Mucosa of rectum (tissue), 2 donors: ENCODE measurements around the gene MOGAT3.

Experiments
- H3K27ac ChIP-seq, 2 donors: one replicate each; pipeline ENCODE4 v1.7.0; 2013; ENCODE audit warnings: inconsistent platforms in 2 of 2, low read depth in 2 of 2, low read length in 2 of 2
- H3K27me3 ChIP-seq, 2 donors: one replicate each; pipeline ENCODE4 v1.7.0; 2013; ENCODE audit warnings: low read length in 2 of 2; ENCODE audit not compliant: control insufficient read depth in 2 of 2, insufficient read depth in 2 of 2
- H3K36me3 ChIP-seq, 2 donors: one replicate each; pipeline ENCODE4 v1.7.0; 2013; ENCODE audit warnings: low read length in 2 of 2; ENCODE audit not compliant: control insufficient read depth in 2 of 2, insufficient read depth in 2 of 2
- H3K4me1 ChIP-seq, 2 donors: one replicate each; pipeline ENCODE4 v1.7.0; 2013; ENCODE audit warnings: low read length in 2 of 2, mild to moderate bottlenecking in 1 of 2; ENCODE audit not compliant: control insufficient read depth in 2 of 2, insufficient read depth in 2 of 2
- H3K4me3 ChIP-seq, 2 donors: one replicate each; pipeline ENCODE4 v1.7.0; 2013; ENCODE audit warnings: low read length in 2 of 2
- H3K9ac ChIP-seq, 2 donors: one replicate each; pipeline ENCODE4 v1.7.0; 2013; ENCODE audit warnings: low read length in 2 of 2, low read depth in 1 of 2, mild to moderate bottlenecking in 1 of 2
- H3K9me3 ChIP-seq, 2 donors: one replicate each; pipeline ENCODE4 v1.7.0; 2013; ENCODE audit warnings: low read length in 2 of 2; ENCODE audit not compliant: control insufficient read depth in 2 of 2
- donor health status: healthy.
- donor health status: Normal muscosa, but diverticular disease.

MOGAT3 gene

GRCh38 chr7:101167645-101168411 lies 33.0 kb downstream of the MOGAT3 start:
- H3K36me3 ChIP-seq = no peaks in the 10 kb centered on the region
- peaks cover 22 to 27% of the 10 kb centered on the region in 2 donors for H3K4me1 ChIP-seq
- H3K9me3 ChIP-seq = no peaks in the 10 kb centered on the region
- H3K4me3 ChIP-seq = no peak overlapping the region
- no peak overlapping the region for H3K27ac ChIP-seq
- H3K9ac ChIP-seq = no peak overlapping the region
- H3K27me3 ChIP-seq = peaks cover 70 to 73% of the 10 kb centered on the region in 2 donors

- H3K27ac ChIP-seq = no peak overlapping the region
- H3K9ac ChIP-seq = no peak overlapping the region
- H3K4me1 ChIP-seq = peaks cover 15 to 21% of the 10 kb centered on the region in 2 donors
- peaks cover 62 to 69% of the 10 kb centered on the region in 2 donors for H3K27me3 ChIP-seq
- no peak overlapping the region for H3K4me3 ChIP-seq
- H3K9me3 ChIP-seq = no peaks in the 10 kb centered on the region
- no peaks in the 10 kb centered on the region for H3K36me3 ChIP-seq
Observed at GRCh38 chr7:101166909-101167644, 33.8 kb downstream of the MOGAT3 start.

- Histone ChIP-seq H3K27me3 (peaks cover 57 to 66% of the 10 kb centered on the region in 2 donors), H3K9me3 (no peaks in the 10 kb centered on the region), H3K4me3 (no peak overlapping the region), H3K36me3 (no peaks in the 10 kb centered on the region), H3K27ac (no peak overlapping the region), H3K4me1 (peaks cover 15 to 19% of the 10 kb centered on the region in 2 donors), H3K9ac (no peak overlapping the region)
Observed at GRCh38 chr7:101166648-101166908, 34.3 kb downstream of the MOGAT3 start.

GRCh38 chr7:101165958-101166647 lies 34.7 kb downstream of the MOGAT3 start:
- Histone ChIP-seq H3K4me3 (peak overlapping the region in 1 of 2 donors; percentile 37), H3K27me3 (peaks cover 52 to 61% of the 10 kb centered on the region in 2 donors), H3K9me3 (no peaks in the 10 kb centered on the region), H3K9ac (no peak overlapping the region), H3K36me3 (no peaks in the 10 kb centered on the region), H3K4me1 (peaks cover 15 to 19% of the 10 kb centered on the region in 2 donors), H3K27ac (no peak overlapping the region)

- H3K4me1 ChIP-seq = peaks cover 15 to 19% of the 10 kb centered on the region in 2 donors
- no peak within 1 kb of the TSS for H3K27ac ChIP-seq
Observed at GRCh38 chr7:101165075-101165957, 35.5 kb downstream of the MOGAT3 start, which contains the start of gene VGF. Gene VGF, minus strand, starts transcription at chr7:101165569. Its CDS starts 726 bp downstream, at chr7:101164843.

GRCh38 chr7:101164071-101164840 lies 36.6 kb downstream of the MOGAT3 start:
- no peak overlapping the region for H3K27ac ChIP-seq
- H3K4me3 ChIP-seq = no peak overlapping the region
- peaks cover 38 to 44% of the 10 kb centered on the region in 2 donors for H3K27me3 ChIP-seq
- H3K36me3 ChIP-seq = peaks cover 5% of the 10 kb centered on the region in 2 donors
- H3K4me1 ChIP-seq = peaks cover 10 to 12% of the 10 kb centered on the region in 2 donors
- H3K9ac ChIP-seq = no peak overlapping the region
- H3K9me3 ChIP-seq = no peaks in the 10 kb centered on the region

More at GRCh38 chr7:101165075-101165957, 35.5 kb downstream of the MOGAT3 start, which contains the start of gene VGF:
- Histone ChIP-seq H3K4me3 (peak within 1 kb of the TSS in 1 of 2 donors; percentile 37), H3K9ac (no peak within 1 kb of the TSS), H3K27me3 (peaks cover 45 to 53% of the 10 kb centered on the region in 2 donors), H3K9me3 (no peaks in the 10 kb centered on the region), H3K36me3 (peaks cover under 1 to 2% of the 10 kb centered on the region in 2 donors)

GRCh38 chr7:101163279-101164070 lies 37.4 kb downstream of the MOGAT3 start:
- Histone ChIP-seq H3K9me3 (no peaks in the 10 kb centered on the region), H3K4me1 (peaks cover 9 to 12% of the 10 kb centered on the region in 2 donors), H3K4me3 (peak overlapping the region; percentile 48 to 51), H3K9ac (no peak overlapping the region), H3K27me3 (peaks cover 33 to 38% of the 10 kb centered on the region in 2 donors), H3K36me3 (peaks cover 8 to 10% of the 10 kb centered on the region in 2 donors), H3K27ac (no peak overlapping the region)

- Histone ChIP-seq H3K36me3 (peaks cover 12 to 13% of the 10 kb centered on the region in 2 donors), H3K9ac (no peak overlapping the region), H3K27me3 (peaks cover 25 to 30% of the 10 kb centered on the region in 2 donors), H3K9me3 (no peaks in the 10 kb centered on the region), H3K27ac (no peak overlapping the region), H3K4me3 (peak overlapping the region in 1 of 2 donors; percentile 21), H3K4me1 (peaks cover 9 to 12% of the 10 kb centered on the region in 2 donors)
Observed at GRCh38 chr7:101162551-101163278, 38.1 kb downstream of the MOGAT3 start.
